ENCODE data around the gene NRCAM. TPM values are rescaled to one million over a fixed set of nuclear protein-coding genes. Genes with fewer than 3 reads are reported as not detected.

Gene NRCAM
- total and polyA plus RNA-seq, 2 of the 8 experiments (the other 6 are each of a cell fraction or from before 2014, with no cell fraction given): 2.7 to 3.8 TPM

GRCh38 chr7:108226816-108227299, 229.4 kb downstream of the NRCAM start:
- Histone ChIP-seq H3K23me2 (ENCODE audit: low read depth, low read length) (no peaks in the 10 kb centered on the region), H2BK15ac (ENCODE audit: low read length) (no peak overlapping the region), H3K18ac (ENCODE audit: extremely low read depth, low read length) (no peak overlapping the region), H4K8ac (ENCODE audit: extremely low read depth, insufficient read depth, low read length) (peak overlapping the region; percentile 63; the same call in 1 of the 2 replicates), H3K4me1 (replicated peaks in 1 of 4; ENCODE audit: control insufficient read depth in 3 of 4, insufficient read depth in 4 of 4, low read length in 3 of 4) (peaks cover 0 to 5% (median 0%) of the 10 kb centered on the region in 4 experiments; a peak in 1 of 7 replicates), H2BK120ac (replicated peaks; ENCODE audit: low read depth, low read length) (no peak overlapping the region), H4K5ac (ENCODE audit: insufficient read length, low read depth, low read length) (no peak overlapping the region), H3K27me3 (replicated peaks in 1 of 4; ENCODE audit: control insufficient read depth in 3 of 4, extremely low read depth in 1 of 4, insufficient read depth in 3 of 4, low read length in 3 of 4) (no peaks in the 10 kb centered on the region), H2BK5ac (ENCODE audit: low read depth, low read length) (no peak overlapping the region), H3K4me2 (ENCODE audit: insufficient read depth in 1 of 2, low read depth in 2 of 2, low read length in 2 of 2) (no peak overlapping the region), H3K9me3 (ENCODE audit: insufficient read depth in 2 of 2, low read depth in 1 of 2, low read length in 1 of 2) (no peaks in the 10 kb centered on the region), H3K56ac (replicated peaks; ENCODE audit: insufficient read length, low read depth, low read length) (no peak overlapping the region), H4K91ac (replicated peaks; ENCODE audit: insufficient read length, low read length) (no peak overlapping the region), H3K4ac (replicated peaks; ENCODE audit: insufficient read length, low read depth, low read length) (no peak overlapping the region), H3K27ac (ENCODE audit: low read depth, low read length) (no peak overlapping the region), H2AK5ac (ENCODE audit: low read depth, low read length) (no peak overlapping the region), H3K9ac (replicated peaks in 1 of 4; ENCODE audit: extremely low read depth in 1 of 4, low read depth in 3 of 4, low read length in 3 of 4) (no peak overlapping the region), H4K20me1 (replicated peaks in 1 of 2; ENCODE audit: control insufficient read depth in 1 of 2, insufficient read depth in 2 of 2, low read length in 2 of 2) (no peaks in the 10 kb centered on the region), H3K14ac (ENCODE audit: insufficient read length) (no peak overlapping the region), H2AFZ (ENCODE audit: low read length) (no peak overlapping the region), H3K4me3 (ENCODE audit: extremely low read depth in 1 of 4, insufficient read depth in 2 of 4, low read depth in 3 of 4, low read length in 4 of 4) (no peak overlapping the region), H2BK12ac (ENCODE audit: low read depth, low read length) (no peak overlapping the region), H3K36me3 (ENCODE audit: control insufficient read depth in 2 of 4, insufficient read depth in 4 of 4, low read length in 3 of 4) (no peaks in the 10 kb centered on the region), H3K79me1 (ENCODE audit: low read depth, low read length) (no peaks in the 10 kb centered on the region), H3K23ac (ENCODE audit: insufficient read length) (no peak overlapping the region), H3K79me2 (ENCODE audit: control insufficient read depth in 1 of 2, insufficient read depth in 2 of 2, low read length in 2 of 2) (no peaks in the 10 kb centered on the region), H2BK20ac (ENCODE audit: low read length) (no peak overlapping the region)
- no peak for FAIRE-seq
- WGBS, 2 experiments (ENCODE audit: extremely low coverage in 1 of 2, insufficient coverage in 1 of 2, insufficient read length in 1 of 2, insufficient replicate concordance in 2 of 2, low coverage in 1 of 2, low lambda C conversion rate in 2 of 2, missing lambda C conversion rate in 1 of 2): 84% methylated on average over 3 of the region's 3 CpGs; no CpG with 5 or more reads in 1 of the 2 experiments
- no peak for DNase-seq (ENCODE audit: low read depth in 1 of 2, low spot score in 2 of 2)
- ChIA-PET CTCF (ENCODE audit: partially characterized antibody) (interaction anchor here (0.8 to 1.6 kb wide), 7 partner anchors 9 to 227 kb away, joined by 3 to 5 read pairs (median 3); no protein-coding TSS in a partner anchor), POLR2A (ENCODE audit: partially characterized antibody) (interaction anchor here (0.7 to 1.6 kb wide), 2 partner anchors 9 to 10 kb away, joined by 3 to 7 read pairs; no protein-coding TSS in a partner anchor)
- no peak for TF ChIP-seq POLR2A (IDR thresholded peaks at IDR 0.05; ENCODE audit: control extremely low read depth in 1 of 2, low read depth in 2 of 2, low read length in 2 of 2)
- no peak for TF ChIP-seq RFX5 (IDR thresholded peaks at IDR 0.05; ENCODE audit: borderline replicate concordance, low read depth, low read length)
- no peak for TF ChIP-seq TAF1 (IDR thresholded peaks at IDR 0.05; ENCODE audit: low read depth, low read length)
- TF ChIP-seq CEBPB (IDR thresholded peaks at IDR 0.05; ENCODE audit: low read depth, low read length): no peak

Data from H1 (cell line).